Type B pancreatic cell (in vitro differentiated cells): ENCODE measurements around the gene IGFBP4. TPM values are rescaled to one million over a fixed set of nuclear protein-coding genes. Genes with fewer than 3 reads are reported as not detected.
"Not testable (repeated sequence)": the region's sequence is repeated elsewhere in the genome, so short reads cannot be mapped to it uniquely, and the experiment has no call there.

Experiments used
- DNase-seq: peaks from one replicate; pipeline ENCODE4 v3.0.0; 2021; ENCODE audit warnings: mixed read lengths; ENCODE audit not compliant: unreplicated experiment; ENCODE audit errors: extremely low spot score
- H3K27ac Mint-ChIP-seq: 2 replicates; pipeline ENCODE4 v1.8.0; 2021; ENCODE audit warnings: mild to moderate bottlenecking, mixed read lengths
- H3K27me3 Mint-ChIP-seq: 2 replicates; pipeline ENCODE4 v1.8.0; 2021; ENCODE audit warnings: mixed read lengths
- H3K36me3 Mint-ChIP-seq: 2 replicates; pipeline ENCODE4 v1.8.0; 2021; ENCODE audit warnings: mixed read lengths
- H3K4me1 Mint-ChIP-seq: one replicate; pipeline ENCODE4 v1.8.0; 2021; ENCODE audit warnings: mixed read lengths; ENCODE audit not compliant: unreplicated experiment
- H3K4me3 Mint-ChIP-seq: 2 replicates; pipeline ENCODE4 v1.8.0; 2021; ENCODE audit warnings: mild to moderate bottlenecking, mixed read lengths
- H3K9me3 Mint-ChIP-seq: 2 replicates; pipeline ENCODE4 v1.8.0; 2021; ENCODE audit warnings: mixed read lengths
- CTCF ChIP-seq: fragments of 200-600 bp; sonication (generic); conservative IDR thresholded peaks from 2 replicates; pipeline ENCODE4 v1.5.0; 2021; ENCODE audit warnings: antibody characterized with exemption, mild to moderate bottlenecking
- long read RNA-seq: library from polyadenylated mRNA; unstranded; transcript quantifications from one replicate; pipeline ENCODE4 v2.0.0, GENCODE V29; 2020
- total RNA-seq: library from RNA; stranded (reverse); gene quantifications from 2 replicates; pipeline ENCODE4 v1.2.1, GENCODE V29; 2021; ENCODE audit warnings: low replicate concordance

IGFBP4 gene
- total RNA-seq = 25.7 and 78.2 TPM in 2 replicates
- long read RNA-seq, partial matches to known transcripts = 2 of 4 reads
- long read RNA-seq, other reads (novel, unspliced or antisense) = 0 of 4 reads

DNA sequence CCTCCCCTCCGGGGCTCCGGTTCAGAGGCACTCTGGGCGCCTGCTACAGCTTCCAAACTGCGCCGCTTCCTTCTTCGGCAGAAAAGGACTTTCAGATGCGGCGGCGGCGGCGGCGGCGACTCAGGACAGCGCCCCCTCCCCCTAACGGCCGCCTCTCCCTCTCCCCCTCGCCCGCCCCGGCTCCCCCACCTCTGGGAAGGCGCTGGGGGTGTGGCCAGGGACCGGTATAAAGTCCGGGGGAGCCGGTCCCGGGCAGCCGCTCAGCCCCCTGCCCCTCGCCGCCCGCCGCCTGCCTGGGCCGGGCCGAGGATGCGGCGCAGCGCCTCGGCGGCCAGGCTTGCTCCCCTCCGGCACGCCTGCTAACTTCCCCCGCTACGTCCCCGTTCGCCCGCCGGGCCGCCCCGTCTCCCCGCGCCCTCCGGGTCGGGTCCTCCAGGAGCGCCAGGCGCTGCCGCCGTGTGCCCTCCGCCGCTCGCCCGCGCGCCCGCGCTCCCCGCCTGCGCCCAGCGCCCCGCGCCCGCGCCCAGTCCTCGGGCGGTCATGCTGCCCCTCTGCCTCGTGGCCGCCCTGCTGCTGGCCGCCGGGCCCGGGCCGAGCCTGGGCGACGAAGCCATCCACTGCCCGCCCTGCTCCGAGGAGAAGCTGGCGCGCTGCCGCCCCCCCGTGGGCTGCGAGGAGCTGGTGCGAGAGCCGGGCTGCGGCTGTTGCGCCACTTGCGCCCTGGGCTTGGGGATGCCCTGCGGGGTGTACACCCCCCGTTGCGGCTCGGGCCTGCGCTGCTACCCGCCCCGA lies at the start of gene IGFBP4:
Gene IGFBP4, plus strand, starts transcription at position 255 of the 792 bp plus-strand sequence. Its CDS starts 286 bp downstream, at position 541.
- peak; percentile 62 for TF ChIP-seq CTCF
- H3K27ac Mint-ChIP-seq = peak within 1 kb of the TSS; percentile 76
- DNase-seq = peak; percentile 83

DNA sequence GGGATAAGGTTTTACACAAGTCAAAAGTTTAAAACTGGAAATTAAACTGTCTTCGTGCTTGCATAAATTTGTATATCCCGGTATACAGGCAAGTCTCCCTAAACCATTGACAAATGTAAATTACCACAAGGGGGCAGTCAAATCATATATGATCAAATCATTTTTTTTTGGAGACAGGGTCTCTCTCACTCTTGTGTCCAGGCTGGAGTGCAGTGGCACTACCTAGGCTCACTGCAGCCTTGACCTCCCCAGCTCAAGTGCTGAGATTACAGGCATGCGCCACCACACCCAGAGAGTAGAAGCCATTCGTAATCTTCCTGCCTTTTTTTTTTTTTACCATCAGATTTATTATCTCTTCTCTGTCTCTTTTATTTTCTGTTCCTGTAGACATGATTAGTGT lies 44.1 kb upstream of the IGFBP4 start:
- Mint-ChIP-seq H3K27ac (no peak overlapping the region), H3K9me3 (no peaks in the 10 kb centered on the region), H3K4me3 (no peak overlapping the region), H3K4me1 (no peaks in the 10 kb centered on the region), H3K36me3 (peaks cover 15% of the 10 kb centered on the region), H3K27me3 (no peaks in the 10 kb centered on the region)
- peak; percentile 76 for TF ChIP-seq CTCF
- no peak for DNase-seq

More for the DNA sequence above, at the start of gene IGFBP4:
- H3K36me3 Mint-ChIP-seq = peaks cover 4% of the 10 kb centered on the region
- H3K4me3 Mint-ChIP-seq = peak within 1 kb of the TSS; percentile 90
- H3K4me1 Mint-ChIP-seq = peaks cover 29% of the 10 kb centered on the region
- no peaks in the 10 kb centered on the region for H3K9me3 Mint-ChIP-seq
- peaks cover 21% of the 10 kb centered on the region for H3K27me3 Mint-ChIP-seq

DNA sequence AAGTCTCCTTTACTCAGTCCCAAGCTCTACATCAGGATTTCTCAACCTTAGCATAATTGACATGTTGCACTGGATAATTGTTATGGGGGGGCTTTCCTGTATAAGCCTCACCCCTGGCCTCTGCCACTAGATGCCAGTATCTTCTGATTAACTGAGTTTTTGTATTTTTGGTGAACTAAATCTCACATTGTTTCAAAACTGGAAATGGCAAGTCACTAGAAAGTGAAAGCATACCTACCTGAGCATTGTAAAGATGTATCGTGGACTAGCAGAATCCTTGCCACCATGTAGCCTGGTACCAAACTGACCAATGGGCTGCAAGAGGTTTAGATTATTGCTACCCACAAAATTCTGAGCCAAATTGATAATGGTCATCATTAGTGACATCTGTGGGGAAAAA lies 40.6 kb upstream of the IGFBP4 start:
- H3K36me3 Mint-ChIP-seq = peaks cover 10% of the 10 kb centered on the region
- H3K27ac Mint-ChIP-seq = no peak overlapping the region
- no peak for TF ChIP-seq CTCF
- H3K27me3 Mint-ChIP-seq = no peaks in the 10 kb centered on the region
- H3K9me3 Mint-ChIP-seq = no peaks in the 10 kb centered on the region
- no peak overlapping the region for H3K4me3 Mint-ChIP-seq
- no peak for DNase-seq
- H3K4me1 Mint-ChIP-seq = no peaks in the 10 kb centered on the region

GRCh38 chr17:40404003-40404402 lies 39.2 kb upstream of the IGFBP4 start:
- TF ChIP-seq CTCF = no peak
- Mint-ChIP-seq H3K27ac (no peak overlapping the region), H3K4me1 (no peaks in the 10 kb centered on the region), H3K4me3 (no peak overlapping the region), H3K9me3 (no peaks in the 10 kb centered on the region), H3K36me3 (peaks cover 10% of the 10 kb centered on the region), H3K27me3 (no peaks in the 10 kb centered on the region)
- DNase-seq = no peak

DNA sequence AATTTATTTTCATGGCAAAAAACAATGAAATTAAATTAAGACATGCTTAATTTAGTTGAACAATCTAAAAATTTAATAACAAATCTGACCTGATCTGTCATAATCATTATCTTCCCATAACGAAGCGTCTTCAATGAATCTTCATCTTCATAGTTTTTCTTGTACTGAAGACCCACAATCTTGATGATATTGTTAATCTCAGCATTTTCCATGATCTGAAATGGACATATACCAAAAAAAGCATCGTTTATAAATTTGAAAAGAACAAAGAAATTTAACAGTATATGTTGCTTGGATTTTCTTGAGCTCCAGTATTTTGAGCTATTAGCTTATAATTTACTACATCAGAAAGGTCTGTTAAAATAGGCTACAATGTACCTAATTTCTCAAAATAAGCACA lies 35.8 kb upstream of the IGFBP4 start:
- Mint-ChIP-seq H3K4me3 (no peak overlapping the region), H3K27ac (no peak overlapping the region), H3K27me3 (no peaks in the 10 kb centered on the region), H3K4me1 (no peaks in the 10 kb centered on the region), H3K9me3 (no peaks in the 10 kb centered on the region), H3K36me3 (no peaks in the 10 kb centered on the region)
- DNase-seq = no peak
- no peak for TF ChIP-seq CTCF

DNA sequence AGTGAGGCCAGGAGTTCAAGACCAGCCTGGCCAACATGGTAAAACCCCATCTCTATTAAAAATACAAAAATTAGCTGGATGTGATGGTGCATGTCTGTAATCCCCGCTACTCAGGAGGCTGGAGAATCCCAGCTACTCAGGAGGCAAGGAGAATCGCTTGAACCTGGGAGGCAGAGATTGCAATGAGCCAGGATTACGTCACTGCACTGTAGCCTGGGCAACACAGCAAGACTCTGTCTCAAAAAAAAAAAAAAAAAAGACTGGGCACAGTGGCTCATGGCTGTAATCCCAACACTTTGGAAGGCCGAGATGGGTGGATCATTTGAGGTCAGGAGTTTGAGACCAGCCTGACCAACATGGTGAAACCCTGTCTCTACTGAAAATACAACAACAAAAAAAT lies 33.7 kb upstream of the IGFBP4 start:
- H3K4me1 Mint-ChIP-seq, H3K27me3 Mint-ChIP-seq, DNase-seq, H3K9me3 Mint-ChIP-seq, H3K36me3 Mint-ChIP-seq, H3K27ac Mint-ChIP-seq, H3K4me3 Mint-ChIP-seq: not testable (repeated sequence)
